GM19467 (cell line): ENCODE data around the gene SLC39A11.
"Not testable (repeated sequence)": the region's sequence is repeated elsewhere in the genome, so short reads cannot be mapped to it uniquely, and the experiment has no call there.

Experiments used
- ATAC-seq: cut with Tn5 transposase; IDR thresholded peaks from one replicate; pipeline ENCODE4 v1.9.1; 2021; ENCODE audit warnings: mild to moderate bottlenecking, moderate library complexity; ENCODE audit not compliant: unreplicated experiment

The SLC39A11 gene

DNA sequence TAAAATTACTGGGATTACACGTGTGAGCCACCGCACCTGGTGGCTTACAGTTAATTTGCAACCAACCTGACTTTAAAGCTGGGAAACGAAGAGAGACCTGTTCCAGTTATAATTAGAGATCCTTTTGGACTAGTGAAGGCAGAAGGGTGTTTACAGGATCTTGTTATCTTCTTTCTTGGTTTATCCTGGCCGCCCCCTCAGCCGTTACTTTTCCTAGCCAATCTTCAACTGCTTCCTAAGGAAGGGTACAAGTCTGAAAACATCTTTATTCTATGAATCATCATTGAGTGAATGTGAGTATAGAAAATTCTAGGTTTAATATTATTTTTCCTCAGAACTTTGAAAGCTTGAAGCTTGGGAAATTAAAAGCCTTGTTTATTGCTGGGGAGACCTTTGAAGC is 286.5 kb downstream of the SLC39A11 start:
- no peak for ATAC-seq

DNA sequence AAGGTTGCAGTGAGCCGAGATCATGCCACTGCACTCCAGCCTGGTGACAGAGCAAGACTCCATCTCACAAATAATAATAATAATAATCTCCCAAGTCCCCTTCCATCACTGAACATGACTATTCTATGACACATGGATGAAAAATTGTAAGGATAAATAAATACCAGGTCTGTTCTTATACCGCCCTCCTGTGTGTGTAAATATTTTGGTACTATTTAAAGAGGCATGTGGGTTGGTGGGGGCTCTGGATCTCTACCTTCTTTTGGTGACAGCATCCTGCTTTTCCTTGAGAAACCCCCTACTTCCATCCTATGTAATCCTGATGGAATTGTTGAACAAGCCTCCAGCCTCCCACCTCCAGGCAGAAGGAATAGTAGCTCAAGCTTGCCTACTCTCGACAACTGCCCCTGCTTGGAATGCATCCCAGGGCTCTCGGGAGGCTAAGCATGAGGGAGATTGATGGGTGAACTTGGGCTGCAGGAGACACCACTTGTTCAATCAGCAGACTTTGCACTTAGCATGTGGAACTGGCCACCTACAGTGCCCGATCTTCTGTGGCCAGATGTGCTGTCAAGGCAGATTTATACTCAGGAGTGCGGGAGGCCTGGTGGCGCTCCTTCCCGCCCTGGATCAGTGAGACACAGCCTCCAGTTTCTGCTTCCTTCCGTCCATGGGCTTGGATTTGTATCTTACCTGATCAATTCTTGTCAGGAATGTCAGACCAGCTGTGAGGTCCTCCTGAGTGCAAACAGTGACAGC is 287.4 kb downstream of the SLC39A11 start:
- no peak for ATAC-seq

DNA sequence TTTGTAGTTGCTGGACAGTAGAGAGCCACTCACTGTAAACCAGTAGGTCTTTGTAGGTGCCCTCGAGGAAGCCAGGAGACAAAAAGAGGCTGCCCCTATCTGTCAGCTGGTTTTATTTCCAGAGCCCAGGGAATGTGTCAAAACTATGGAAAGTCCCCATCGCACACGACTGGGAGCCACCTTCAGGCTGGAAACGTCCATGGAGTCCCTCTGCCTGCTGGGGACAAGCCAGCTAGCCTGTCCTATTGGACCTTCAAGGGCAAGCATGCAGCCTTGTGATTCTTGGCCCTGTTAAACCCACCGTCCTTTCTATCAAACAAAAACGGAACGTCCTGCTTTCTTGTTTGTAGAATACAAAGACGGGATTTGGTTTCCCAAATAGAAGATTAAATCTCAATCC is 289.8 kb downstream of the SLC39A11 start:
- no peak for ATAC-seq

DNA sequence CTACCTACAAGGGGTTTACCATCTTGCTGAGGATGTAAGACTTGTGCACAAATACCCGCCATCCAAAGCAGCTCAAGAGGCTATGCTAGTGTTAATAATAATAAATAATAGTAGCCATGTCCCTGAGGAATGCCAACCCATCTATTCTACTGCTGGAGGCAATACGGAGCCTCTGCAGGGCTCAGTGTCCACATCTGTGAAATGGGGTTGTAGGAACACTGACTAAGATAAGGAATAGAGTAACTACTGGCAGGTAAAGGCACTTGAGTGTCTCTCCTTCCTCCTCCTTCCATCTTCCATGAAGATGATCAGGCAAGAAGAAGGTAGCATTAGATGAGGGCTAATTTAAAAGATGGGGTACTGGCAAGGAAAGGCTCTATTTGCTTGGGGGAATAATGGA is 295.3 kb downstream of the SLC39A11 start:
- ATAC-seq = no peak

DNA sequence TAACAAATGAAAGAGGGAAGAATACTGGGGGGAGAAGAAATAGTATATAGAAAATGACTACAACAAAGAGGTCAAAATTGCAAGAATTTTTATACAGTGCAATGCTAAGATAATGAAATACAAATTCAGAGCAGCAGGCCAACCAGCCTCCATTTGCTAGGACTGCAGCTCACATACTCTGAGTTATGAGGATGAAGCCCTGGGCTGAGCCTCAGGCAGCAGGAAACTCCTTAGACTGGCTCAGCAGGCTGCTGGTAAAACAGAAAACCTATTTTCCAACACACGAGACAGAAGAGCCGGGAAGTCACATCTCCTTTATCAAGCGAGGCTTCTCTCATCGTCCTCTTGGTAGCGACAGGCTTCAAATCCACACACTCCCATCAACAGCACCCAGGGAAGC is 296.5 kb downstream of the SLC39A11 start:
- no peak for ATAC-seq

DNA sequence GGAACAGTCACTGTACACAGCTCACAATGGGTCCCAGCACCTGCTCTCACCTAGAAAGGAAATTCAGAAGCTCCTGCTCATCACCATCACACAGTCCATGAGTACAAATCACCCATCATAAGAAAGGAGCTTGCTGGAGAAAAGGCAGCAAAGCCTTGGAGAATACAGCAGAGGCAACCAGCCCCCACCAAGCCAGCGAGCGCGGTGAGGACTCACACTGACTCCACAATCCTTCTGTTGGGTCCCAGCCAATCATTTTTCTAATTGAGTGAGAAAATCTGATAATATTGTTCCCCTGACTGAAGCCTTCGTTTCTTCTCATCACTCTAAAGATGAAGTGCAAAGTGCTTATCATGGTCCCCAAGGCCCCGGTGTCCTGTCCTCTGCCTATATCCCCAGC is 298.3 kb downstream of the SLC39A11 start:
- ATAC-seq = no peak

DNA sequence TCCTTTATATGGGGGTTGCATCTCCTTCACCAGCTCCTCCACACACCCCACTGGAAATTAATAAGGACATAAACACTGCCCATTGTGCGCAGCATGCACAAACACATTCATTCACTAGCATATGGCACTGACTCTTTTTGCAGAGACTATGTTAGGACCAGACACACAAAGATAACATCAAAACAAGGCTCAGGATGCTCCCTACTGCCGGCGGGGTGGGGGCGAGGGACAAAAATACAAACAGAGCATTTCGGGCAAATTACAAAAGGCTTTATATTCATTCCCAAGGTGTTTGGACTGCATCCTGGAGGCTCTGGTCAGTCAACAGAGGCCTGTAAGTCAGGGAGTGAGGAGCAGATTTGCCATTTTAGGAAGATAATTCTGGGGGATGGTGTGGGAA is 299.7 kb downstream of the SLC39A11 start:
- ATAC-seq = no peak

DNA sequence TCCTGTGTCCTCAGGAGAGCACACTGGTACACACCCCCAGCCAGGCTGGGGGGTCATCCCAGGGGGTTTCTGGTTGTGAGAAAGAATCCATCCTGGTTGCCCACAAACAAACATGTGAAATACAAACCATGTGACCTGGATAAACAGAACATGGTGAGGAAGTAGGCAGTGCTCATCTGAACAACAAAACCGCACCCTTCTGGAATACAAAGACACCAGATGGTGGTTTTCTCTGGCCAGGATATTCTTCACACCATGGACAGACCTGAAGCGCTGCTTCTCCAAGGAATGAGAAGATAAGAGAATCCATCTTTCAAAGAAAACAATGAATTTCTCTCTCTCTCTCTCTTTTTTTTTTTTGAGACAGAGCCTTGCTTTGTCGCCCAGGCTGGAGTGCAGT is 302.3 kb downstream of the SLC39A11 start:
- no peak for ATAC-seq

DNA sequence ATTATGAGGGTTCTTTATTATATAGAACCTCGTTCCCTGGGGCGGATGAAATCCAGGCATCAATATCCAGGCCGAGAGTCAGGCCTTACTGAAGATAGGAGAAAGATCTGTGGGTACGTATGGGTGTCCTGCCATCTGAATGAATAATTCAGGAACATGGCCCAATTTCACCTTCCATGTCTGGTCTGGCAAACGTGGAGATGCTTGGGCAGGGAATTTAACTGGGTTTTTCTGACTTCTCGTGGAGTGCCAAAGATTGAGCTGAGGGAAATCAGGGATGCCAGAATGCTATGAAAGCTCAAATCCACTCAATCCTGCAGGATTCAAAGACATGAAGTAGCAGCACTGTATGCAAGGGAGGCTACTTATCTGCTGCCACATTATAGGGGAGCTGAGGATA is 302.8 kb downstream of the SLC39A11 start:
- no peak for ATAC-seq

DNA sequence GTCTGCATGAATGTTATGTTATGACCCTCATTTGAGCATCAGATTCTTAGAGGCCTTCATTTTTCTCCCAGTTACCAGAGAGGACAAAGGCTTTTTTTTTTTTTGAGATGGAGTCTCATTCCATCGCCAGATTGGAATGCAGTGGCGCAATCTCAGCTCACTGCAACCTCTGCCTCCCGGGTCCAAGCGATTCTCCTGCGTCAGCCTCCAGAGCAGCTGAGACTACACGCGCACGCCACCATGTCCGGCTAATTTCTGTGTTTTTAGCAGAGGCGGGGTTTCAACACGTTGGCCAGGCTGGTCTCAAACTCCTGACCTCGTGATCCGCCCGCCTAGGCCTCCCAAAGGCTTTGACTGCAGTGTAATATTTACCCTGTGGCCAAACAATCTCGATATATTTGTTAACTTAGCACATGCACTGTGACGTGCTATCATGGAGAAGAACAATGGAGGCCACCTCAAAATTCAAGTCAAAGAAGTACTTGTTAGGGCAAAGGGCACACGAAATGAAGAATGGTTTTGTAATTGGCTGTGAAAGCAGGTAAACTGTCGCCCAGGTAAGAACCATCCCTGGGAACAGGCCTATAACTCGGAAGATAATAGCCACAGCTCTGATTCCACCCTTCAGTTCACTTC is 303.4 kb downstream of the SLC39A11 start:
- no peak for ATAC-seq

DNA sequence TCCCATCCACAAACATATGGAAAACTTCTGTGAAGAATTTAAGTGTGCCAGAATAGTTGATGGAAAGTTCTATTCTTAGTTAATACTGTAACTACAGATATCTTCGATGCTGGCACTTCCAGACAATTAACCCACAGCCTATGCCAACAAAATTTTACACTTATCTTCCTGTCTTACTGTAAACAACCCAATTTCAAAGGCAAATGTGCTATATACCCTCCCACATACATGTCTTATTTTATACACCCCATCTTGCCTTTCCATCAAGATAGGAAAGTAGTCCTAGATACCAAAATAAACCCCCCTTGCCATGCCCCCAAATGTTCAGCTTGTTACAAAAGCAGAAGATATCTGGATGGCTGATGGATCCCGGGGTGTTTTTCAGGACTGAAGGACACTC is 306.3 kb downstream of the SLC39A11 start:
- ATAC-seq = no peak

DNA sequence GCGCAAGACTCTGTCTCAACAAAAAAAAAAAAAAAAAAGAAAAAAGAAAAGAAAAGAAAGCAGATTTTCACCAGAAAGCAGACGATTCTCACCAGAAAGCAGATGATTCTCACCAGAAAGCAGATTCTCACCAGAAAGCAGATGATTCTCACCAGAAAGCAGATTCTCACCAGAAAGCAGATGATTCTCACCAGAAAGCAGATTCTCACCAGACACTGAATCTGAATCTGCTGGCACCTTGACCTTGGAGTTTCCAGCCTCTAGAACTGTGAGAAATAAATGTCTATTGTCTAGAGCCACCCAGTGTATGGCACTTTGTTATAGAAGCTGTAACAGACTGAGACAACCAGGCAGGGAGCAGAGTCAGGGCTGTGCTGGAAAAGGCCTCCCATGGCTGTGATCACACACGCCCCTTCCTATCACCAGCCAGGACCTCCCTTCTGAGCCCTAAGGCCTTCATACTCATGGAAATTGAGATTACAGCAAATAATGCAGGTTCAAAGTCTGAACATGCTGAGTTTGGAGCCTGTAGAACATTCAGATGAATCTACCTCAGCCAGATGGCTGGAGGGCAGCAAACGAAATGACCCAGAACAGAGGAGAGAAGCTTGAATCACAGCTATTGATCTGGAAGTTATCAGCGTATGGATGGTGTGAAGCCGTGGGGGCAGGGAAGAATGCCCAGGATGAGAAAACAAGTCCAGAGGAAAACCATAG is 309.3 kb downstream of the SLC39A11 start:
- no peak for ATAC-seq

DNA sequence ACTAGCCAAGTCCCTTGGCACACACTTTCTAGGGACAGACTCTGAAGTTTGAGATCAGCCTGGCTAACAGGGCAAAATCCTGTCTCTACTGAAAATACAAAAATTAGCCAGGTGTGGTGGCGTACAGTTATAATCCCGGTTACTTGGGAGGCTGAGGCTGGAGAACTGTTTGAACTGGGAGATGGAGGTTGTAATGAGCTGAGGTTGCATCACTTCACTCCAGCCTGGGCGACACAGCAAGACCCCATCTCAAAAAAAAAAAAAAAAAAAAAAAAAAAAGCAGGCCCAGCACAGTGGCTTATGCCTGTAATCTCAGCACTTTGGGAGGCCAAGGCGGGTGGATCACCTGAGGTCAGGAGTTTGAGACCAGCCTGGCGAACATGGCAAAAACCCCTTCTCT is 310.1 kb downstream of the SLC39A11 start:
- ATAC-seq = not testable (repeated sequence)

DNA sequence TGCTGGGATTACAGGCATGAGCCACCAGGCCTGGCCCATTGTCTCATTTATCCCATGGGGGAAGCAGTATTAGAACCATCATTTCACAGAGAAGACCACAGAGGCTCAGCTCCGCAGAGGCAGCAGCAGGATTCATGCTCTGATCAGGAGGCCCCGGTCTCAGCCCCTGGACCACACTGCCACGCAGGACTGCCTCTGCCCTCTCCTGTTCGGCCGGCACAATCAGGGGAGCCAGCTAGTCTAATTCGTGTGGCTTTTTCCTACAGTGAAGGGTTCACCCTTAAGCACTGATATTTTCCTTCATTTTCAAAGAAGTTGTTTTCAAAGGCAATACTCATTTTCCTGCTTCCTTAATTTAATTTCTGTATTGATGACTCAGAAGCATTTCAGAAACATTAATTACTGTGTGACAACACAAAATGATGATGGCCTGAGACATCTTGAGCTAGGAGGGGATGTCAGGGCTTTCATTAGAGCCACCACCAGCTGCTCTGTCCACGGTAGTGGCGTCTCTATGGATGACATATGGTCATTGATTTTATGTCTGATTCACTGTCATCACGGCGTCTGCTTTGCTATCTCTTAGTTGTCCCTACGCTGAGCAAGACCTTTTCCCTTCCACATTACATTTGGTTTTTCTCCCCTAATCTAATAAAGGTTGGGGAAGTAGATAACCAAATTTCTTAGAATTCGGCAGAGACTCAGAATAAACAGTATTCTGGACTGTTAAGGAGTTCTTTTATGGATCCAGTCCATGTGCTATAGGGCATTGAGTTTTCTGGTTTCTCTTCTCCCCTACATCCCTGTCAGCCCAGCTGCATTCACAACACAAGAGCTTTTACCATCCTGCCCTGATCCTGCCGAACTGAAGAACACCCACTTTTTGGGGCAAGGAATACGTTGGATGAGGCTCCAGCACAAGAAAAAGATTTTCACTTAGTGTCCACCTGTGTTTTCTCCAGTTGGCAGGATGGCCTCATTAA is 314.0 kb downstream of the SLC39A11 start:
- ATAC-seq = no peak

DNA sequence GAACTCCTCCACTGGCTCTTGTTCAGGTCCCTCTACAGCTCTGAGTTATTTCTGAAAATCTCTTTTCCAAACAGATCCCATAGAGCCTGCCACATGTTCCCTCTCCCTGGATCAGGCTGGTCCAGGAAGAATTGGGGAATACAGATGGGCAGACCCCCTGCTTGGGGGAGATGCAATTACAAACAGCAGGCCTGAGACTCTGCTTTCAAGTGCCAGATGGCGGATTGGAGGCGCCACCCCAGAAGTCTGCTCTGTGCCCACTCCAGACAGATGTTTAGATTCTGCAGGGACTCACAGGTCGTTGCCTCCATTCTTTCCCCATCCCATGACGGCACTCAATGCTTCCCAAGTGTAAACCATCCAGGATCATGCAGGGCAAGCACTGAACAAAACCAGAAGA is 316.6 kb downstream of the SLC39A11 start:
- no peak for ATAC-seq

DNA sequence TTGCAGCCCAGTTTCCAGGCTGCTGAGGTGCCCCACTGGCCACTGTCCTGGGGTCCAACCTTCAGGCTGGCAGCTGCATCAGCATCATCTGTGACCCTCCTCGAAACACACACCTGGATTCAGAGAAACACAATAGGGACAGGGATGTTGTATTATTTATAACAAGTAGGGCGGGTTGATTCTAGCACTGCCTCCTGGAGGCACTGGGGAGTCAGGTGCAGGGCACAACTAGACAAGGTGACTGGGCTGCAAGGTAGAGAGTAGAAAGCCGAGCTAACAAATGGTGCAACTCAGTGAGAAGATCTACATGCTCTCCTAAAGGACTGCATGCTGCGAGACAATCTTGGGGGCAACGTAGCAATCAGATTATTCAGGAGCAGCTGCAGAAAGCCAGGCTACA is 317.3 kb downstream of the SLC39A11 start:
- no peak for ATAC-seq

DNA sequence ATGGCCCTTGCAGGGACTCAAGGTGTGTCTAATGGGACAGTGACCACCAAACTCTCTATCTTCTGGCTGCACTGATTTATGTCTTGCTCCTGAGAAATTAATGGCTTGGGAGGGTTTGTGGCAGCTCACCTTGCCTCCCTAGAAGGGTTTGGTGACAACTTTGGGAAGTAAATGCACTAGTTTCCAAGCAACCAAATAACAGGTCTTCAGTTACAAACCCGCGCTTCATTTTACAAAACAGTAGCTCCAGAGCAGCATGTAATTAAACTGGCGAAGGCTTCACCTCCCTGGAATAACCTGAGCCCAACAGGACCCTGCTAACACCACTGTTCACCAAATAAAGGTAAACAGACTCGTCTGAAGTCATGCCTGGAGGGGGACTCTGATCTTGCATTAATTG is 318.3 kb downstream of the SLC39A11 start:
- ATAC-seq = no peak

DNA sequence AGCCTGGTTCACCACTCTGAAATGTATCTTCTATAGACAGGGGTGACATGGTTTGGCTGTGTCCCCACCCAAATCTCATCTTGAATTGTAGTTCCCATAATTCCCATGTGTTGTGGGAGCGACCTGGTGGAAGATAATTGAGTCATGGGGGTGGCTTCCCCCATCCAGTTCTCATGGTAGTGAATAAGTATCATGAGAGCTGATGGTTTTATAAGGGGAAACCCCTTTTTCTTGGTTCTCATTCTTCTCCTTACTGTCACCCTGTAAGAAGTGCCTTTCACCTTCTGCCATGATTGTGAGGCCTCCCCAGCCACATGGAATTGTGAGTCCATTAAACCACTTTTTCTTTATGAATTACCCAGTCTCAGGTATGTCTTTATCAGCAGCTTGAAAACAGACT is 319.3 kb downstream of the SLC39A11 start:
- not testable (repeated sequence) for ATAC-seq

DNA sequence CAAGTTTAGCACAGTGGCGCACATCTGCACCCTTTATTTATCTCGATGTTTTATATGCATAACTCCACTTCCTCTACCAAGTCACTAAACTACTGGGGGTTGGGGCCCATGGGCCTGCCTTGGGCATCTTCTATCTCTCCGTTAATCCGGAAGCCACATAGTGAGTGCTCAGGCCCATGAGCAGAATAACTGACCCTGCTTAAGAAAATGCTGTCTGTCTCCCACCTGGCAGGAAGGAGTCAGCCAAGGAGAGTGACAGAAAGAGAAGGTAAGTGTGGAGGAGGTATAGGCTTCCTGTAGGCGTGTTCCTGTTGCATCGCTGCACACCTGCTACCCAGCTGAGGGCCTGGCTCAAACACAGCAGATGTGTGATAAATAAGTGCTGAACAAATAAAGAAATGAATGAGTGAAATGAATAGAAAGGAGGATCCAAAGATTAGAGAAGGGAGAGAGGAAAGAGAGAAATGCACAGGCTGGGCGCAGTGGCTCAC is 320.1 kb downstream of the SLC39A11 start:
- no peak for ATAC-seq

DNA sequence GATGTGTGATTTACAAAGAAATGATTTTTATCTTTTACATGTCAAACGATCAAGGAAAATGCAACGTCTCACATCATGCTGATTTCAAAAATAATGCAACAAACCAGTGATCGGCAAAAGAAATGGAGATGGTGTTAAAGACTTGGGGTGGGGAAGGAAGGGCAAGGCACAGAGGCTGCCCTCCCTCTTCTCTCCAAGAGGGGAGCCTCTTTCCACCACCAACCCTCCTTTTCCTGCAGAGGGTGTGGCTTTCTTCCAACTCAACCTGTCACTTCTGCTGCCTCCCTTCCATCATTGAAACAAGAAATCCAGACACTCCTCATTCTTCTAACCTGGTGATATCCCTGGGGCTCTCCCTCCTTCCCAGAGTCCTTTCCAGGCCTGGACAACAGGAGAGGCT is 320.8 kb downstream of the SLC39A11 start:
- ATAC-seq = no peak
